ENCODE measurements around the gene HOXA13.

HOXA13 gene

DNA sequence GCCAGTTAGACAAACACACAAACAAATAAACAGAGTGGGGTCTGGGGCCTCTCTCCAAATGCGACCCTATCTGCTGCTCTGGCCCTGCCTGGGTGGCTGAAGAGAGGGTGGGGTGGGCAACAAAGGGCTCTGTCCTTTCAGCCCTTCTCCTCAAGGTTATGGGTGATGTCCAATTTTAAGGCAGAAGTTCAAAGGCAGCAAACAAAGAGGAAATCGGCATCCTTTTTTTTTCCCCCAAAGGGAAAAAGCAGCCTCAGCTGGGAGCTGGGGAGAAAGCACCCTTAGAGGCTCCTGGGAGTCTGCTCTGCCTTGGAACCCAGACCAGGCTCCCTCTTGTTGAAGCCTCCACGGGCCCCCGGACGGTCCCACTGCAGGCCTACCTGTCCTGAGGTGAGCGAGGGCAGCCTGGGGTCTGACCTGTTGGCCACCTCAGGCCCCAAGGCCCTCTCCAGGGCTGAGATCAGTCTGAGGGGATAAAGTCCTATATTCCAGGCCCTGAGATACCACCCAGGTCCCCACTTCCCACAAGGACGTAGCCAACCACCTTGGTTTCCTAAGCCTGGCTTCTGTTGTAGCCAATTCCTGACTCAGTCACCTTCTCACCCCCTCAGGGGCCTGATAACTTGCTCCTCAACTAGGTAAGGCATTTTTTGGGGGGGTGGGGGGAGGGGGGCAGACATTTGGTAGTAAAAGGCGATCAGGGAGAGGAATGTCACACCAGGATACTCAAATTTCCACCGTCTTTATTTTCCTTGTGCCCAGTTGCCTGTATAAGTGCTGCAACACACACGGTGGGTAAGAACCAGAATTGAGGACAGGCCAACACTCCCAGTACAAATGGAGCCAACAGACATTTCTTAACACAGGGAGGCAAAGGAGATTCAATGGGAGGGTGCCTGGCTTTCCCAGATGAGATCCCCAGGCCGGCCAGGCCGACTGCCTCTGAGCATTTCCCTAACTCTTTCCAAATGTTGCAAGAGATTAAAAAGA lies 19.2 kb downstream of the HOXA13 start:
- no peak for DNase-seq

DNA sequence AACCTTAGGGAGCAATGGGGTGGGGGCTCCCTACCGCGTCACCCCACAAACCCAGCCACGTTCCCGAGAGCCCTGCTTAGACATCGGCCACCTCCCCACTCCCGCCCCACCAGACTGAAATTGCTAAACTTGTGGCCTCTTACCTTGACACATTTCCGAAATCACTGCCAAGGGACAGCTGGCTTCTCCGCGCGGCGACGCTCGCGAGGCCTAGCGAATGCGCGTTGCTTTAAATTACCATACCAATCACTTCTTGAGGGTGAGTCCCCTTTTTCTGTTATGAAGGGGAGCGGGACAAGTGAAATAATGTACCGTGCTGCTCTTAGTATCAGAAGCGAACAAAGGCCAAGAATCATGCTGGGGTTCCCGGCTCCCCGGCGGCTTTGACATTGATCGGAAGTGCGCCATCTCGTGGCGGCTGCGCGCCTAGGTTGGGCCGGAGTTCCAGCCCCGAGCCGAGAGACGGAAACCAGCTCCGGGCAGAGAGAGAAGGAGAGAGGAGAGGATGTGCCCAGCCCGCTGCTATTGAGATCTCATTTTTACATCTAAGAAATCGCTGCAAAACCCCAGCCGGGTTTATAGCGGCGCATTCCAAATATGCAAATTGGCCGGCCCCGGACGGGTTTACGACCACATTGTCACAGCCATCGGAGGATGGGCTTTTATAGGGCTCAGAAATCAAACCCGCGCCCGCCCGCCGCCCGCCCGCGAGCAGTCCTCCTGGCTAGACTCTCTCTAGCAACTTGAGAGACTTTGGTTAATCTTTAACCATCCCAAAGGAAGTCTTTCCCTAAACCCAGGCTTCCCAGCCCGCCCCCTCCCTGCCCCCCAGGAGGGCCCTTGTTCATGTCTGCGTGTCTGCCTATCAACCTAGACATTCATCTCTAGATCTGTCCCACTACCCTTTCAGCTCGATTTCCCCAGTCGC lies 20.1 kb downstream of the HOXA13 start:
- DNase-seq = no peak

DNA sequence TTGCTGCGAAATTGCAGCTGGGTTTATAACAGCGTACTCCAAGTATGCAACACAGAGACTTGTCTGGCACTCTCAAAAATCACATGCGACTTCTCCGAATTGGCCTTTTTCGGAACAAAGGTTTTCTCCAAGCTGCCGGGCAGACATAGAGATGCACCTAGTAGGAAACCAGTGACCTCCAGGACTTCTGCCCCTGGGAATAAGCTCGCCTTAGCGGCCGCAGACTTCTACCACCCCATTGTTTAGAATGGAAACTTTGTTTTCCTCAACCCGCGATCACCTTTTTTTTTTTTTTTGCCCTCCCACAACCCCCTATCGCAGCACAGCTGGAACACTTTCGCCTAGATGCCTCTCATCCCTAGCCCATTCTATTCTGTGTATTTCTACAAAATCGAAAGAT lies 20.9 kb downstream of the HOXA13 start:
- no peak for DNase-seq

DNA sequence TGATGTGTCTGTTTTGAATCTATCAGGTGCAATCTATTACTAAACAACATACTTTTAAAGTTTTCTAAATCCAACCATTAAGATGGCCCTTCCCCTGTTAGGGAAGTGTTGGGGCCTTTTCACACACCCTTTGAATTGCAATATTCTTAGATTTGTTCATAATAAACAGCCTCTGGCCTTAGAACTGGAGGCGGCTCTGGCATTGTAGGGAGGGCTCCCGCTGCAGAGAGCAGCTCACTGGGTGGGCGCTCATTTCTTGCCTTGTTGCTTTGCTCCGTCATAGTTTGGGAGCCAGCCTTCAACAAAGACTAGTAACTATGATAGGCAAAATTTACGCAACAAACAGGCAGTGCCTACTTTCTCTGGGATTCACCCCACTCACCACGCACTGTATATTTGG lies 21.5 kb downstream of the HOXA13 start:
- DNase-seq = no peak

DNA sequence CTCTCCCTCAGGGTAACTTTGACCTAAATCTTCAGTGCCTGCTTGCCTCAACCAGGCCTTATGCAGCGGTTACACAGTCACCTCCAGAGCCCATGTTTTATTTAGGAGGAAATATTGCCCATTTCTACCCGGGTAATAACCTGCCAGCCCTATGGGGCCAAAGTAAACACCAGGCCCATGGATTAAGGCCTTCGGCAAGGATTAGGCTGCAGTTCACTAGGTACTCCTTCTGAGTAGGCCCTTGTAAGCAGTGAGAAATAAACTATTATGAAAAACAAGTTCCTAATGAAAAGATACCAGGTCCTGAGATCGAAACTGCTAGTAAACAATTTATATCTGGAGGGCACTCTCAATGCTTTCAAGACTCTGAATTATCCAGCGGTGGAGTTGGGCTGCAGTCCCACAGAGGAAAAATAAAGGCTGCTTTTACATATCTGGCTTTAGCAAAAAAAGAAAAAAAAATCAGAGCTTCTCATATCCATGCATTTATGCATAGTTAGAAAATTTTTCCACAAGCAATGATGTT lies 22.0 kb downstream of the HOXA13 start:
- DNase-seq = no peak

DNA sequence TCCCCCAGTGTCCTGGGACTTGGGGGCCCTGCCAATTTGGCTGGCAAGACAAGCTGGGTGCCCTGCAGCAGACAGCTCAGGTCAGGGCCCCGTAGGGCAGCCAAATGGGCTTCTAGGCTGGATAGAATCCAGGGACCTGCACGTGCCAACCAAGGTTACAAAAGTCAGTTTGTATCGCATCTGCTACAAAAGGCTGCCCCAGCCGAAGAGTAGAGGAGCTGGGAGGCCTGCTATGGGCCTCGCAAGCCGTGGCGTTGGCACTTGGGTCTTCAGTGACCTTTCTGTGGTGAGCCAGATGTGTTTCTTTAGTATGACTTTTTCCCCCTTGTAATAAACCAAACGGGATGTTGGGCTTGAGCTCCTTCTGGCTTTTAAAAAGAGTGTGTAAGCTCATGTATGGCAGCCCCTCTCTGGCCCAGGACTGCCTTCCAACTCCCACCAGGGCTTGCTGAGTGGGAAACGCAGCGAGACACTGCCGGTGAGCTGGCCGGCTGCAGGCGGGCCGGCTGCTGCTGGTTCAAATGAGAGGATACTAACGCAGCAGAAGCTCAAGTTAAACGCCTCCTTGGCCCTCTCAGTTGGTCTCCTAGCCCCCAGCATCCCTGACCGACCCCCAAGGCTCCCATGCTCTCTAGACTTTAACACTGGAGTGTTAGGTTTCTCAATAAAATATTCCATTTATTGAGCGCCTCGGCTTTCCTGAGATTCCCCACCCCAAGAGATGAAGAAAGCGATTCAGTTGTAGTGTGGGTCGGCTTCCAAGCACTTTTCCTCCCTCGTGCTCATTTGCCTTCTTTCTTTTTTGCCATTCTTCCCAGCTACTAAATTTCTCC lies 22.7 kb downstream of the HOXA13 start:
- no peak for DNase-seq

DNA sequence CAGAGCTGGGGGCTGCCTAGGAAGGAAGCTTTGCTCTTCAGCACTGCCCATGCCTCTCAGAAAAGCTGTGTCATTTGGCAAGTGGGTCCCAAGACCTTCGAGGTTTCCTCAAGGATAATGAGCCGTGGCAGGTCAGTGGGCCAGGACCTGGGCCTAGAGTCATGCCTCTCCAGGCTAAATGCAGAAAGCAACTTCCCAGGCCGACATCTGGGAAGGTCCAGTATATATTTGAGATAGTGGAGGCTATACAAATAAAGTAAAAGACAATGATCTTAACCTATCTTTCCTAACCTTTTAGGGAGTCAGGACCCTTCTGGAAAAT lies 23.4 kb downstream of the HOXA13 start:
- no peak for DNase-seq

DNA sequence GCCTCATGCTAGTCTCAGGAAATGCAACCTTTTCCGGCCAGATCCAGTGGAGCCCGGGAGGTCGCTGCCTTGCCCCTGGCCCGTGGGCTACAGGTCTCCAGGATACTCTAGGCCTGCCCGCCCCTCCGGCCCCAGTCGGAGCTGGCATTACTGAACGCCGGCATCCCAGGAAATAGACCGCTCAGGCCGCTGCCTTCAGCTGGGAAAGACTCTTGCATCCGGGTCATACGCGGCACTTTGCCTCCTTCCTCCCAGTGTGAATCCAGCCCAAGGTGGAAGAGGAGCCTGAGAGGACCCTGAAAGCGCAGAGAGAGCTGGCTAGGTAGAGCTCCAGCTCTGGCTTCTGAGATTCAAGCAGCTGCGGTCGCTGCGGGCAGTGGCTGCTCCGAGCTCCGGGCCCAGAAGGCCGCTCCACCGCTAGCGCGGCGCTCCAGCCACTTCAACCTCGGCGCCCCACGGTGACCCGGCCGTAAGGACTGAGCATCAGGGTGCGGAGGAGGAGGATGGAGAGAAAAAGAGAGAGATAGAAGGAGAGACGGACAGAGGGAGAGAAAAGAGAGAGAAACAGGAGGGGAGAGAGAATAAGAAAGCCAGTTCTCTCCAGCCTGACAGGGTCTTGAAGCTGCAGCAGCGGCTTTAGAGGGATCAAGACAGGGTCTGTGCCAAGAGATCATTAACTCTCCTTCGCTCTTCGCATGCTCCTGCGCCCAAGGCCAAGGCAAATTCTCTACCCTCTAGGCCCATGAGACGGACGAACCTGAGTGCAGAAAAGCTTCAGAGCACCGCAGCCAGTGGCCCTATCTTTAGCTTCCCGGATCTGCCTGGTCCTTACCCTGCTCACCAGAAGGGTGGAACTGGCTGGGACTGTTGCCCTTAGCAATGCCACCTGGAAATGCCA lies 24.0 kb downstream of the HOXA13 start:
- DNase-seq = no peak

DNA sequence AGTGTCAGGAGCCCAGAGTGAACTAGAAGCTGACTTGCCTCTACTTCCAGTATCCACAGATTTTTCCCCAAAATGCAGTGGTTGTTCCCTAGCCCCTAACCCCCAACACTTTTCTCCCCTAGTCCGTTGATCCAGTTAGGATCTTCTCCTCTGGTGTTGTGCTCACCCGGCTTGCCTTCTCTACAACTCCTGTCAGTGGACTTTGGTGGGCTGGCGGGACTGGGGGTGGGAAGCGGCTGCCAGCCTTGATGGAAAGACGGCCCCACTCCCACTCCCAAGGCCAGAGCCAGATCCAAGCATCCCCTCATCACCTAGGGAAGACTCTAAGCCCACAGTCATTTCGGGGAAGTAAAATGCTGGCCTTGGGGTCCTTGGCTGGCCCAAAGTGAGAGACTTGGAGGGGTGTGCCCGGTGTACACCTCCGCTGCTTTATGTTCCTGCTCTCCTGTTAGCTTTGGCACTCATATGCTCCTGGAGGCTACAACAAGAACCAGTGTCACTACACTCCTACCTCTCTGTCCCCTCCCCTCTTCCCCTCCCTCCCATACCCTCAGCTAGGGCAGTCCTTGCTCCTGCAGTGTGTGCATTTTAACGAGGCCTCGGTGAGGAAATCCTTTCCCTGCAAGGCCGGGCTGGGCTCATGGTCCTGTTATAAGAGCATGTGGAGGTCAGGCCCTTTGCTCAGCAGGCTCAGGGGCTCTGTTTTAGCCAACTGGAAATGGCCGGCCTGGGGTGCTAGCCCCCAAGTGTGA lies 24.8 kb downstream of the HOXA13 start:
- no peak for DNase-seq

DNA sequence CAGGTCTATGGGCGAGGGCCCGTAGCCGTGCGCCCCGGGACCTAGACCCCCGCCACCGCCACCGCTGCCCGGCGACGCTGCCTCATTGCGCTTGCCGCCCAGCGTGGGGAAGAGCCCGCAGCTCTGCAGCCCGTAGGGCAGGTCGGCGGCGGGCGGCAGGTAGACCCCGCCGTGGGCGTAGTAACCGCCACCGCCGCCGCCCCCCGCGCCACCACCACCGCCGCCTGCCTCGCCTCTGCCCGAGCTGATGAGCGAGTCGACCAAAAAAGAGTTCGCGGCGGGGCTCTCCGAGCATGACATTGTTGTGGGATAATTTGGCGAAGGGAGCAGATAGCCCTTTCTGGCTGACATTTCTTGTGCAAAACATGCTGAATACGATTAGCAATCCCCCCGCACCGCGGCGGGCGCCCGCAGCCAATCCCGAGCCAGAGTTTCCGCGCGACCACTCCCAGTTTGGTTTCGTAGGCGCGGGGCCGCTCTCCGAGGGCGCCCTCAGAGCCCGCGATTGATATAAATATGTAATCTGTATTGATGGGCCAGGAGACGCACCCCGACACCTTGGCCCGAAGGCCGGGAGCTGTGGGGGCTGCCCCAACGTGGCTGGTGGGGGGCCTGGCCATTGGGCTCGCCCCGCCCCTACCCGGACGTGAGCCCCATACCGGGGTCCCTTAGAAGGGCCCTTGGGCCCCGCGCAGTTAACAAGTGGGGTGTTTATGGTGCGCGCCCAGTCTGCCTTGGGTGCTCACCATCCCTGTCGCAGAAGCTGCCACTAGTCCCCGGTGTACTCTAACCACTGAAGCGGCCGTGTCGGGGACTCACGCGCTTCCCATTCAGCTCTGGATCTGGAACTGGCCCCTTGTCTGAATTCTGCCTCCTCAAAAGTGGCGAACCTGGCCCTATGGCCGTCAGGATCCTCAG lies 25.7 kb downstream of the HOXA13 start, which contains the start of gene HOXA10:
TSS of gene HOXA10 (minus strand) at position 365 of the 918 bp plus-strand sequence. CDS start at position 351, 14 bp downstream.
- DNase-seq = no peak

DNA sequence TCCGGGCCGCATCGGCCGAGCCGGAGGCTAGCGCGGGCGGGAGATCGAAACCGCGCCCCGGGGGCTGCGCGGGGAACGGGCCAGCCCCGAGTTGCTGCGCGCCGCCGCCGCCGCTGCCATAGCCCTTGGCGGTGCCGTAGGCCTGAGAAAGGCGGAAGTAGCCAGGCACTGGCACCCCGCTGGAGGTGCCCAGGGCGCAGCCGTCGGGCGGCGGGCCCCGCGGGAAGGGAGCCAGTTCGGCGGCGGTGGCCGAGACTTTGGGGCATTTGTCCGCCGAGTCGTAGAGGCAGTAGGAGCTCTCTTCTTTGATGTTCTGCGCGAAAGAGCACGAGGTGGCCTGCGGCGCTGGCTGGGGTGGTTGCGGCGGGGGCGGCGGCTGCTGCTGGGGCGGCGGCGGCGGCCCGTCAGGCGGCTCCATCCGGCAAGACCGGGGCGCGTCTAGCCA lies 26.4 kb downstream of the HOXA13 start:
- no peak for DNase-seq

DNA sequence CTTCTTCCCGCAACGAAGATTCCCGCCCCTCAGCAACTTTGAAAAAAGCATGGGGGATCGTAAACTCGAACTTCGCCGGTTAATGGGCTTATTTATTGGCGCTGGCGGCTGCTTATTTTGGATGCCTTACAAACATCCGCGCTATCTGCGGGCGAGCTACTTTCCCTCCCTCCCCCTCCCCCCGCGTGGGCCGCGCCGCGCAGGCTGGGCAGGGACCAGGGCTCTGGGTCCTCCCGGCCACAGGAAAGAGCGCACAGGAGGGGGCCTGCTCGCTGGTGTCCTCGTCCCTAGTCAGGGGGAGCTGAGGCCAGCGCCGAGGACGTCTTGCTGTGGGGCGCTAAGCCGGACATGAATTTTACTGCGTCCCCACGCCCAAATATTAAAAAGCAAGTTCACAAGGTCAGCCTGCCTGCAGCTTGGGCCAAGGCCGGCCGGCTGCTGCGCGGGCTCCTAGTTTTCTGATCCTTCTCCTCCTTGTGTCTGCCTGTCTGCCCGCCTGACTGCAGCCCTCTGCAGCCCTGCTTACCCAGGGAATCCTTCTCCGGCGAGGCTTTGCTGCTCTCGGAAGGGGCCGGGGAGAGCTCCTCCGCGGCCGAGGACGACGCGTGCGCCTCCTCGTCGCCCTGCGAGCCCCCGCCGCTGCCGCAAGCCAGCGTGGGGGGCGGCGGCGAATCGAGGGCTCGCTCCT lies 26.9 kb downstream of the HOXA13 start:
- DNase-seq = no peak

DNA sequence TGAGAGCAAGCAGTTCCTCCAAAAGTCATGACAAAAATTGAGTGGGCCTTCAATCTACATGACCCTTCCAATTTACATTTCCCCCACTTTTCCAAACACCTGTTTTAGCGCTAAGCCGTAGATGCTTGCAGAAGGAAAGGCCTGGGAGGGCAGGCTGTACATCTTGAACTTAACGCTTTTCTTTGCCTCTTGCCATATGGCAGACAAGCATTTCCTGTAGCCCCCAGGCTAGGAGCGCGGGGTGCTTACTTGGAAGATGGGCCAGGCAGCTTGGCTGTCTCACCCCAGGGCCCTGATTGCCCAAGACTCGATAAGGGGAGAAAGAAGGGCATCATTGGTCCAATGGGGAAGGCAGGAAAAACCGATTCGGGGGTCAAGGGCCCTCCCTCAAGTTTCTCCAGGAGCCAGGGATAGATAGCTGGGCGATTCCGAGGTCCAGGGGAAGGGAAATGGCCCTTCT lies 27.5 kb downstream of the HOXA13 start:
- peak; percentile 43 for DNase-seq

DNA sequence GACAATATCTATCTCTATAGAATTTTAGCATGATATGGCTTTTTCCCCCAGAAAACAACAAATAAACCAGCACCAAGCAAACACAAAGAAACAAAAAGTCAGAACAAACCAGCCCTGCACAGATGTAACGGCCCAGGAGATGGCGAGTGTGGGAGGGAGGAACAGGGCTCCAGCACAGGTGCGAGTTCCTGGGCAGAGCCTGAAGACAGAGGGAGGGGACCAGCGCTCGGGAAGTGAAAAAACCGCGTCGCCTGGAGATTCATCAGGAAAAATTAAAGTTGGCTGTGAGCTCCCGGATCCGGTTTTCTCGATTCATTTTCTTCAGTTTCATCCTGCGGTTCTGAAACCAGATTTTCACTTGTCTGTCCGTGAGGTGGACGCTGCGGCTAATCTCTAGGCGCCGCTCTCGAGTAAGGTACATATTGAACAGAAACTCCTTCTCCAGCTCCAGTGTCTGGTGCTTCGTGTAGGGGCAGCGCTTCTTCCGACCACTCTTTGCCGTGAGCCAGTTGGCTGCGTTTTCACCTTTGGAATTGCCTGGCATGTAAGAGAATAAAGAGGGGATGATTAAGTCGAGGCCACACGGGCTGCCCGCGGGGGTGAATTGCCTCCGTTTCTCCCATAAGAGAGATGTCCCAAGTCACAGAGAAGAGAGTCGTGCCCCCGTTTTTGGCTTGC lies 28.1 kb downstream of the HOXA13 start:
- DNase-seq = no peak

DNA sequence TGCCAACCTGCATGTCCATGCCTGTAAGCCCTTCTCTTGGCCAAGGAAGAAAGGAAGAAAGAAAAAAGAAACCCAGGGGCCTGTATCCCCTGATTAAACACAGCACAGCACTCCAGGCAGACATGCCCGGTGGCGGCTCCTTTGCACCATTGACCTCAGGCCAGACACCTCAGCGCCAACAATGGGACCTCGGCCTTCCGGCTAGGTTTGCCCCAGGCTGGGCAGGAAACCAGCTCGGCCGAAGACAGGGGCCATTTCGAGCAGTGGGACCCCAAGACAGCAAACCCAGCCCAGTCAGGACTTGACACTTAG lies 28.6 kb downstream of the HOXA13 start:
- no peak for DNase-seq

DNA sequence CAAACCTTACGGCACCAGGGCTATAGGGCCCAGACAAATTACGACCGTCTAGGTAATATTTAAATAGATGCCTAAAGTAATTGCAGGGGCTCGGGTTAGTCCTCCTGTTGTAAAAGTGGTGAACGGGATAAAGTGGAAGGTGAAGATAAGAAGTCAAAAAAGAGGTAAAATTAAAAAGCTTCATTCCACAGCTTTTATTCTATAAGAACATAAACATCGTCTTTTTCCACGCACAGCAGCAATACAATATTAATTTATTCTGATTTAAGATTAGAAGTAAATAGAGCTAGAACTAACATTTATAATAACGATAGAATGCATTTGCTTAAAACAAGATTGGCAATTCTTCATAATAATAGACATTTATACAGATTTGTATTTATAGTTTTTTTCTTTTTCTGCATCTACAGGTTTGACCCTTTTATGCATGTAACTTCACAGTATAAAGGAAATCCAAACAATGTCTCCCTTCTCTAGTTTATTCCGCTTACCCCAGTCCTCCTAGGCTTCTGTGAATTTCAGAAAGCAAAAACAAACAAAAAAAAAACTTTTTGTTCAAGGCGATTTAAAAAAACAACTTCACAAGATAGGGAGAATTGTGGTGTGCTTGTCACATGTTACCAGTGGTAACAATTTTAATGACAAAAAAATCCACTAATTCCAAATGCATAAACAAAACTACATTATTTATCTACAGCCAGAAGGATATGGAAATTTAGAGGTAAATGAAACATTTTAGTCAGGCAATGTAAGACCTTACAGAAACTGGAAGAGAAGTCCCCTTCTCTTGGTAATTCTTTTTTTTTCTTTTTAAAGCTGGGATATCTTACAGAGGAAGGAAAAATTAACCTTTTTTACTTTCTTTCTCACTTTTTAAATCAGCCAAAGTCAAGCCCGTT lies 29.2 kb downstream of the HOXA13 start:
- no peak for DNase-seq

All from NCI-H524 treated with DMSO at 0.1 percent for 48 hours (cell line).